Karpas-422 (cell line): ENCODE data around the gene MRPL39. TPM values are rescaled to one million over a fixed set of nuclear protein-coding genes. Genes with fewer than 3 reads are reported as not detected.

Experiments used
- DNase-seq: peaks from one replicate; pipeline ENCODE4 v3.0.0-alpha.2; 2015
- H2AFZ ChIP-seq: fragments of 200-600 bp; sonication (generic); 2 replicates; pipeline ENCODE4 v1.6.1; 2014; ENCODE audit warnings: antibody characterized with exemption, low read length, mixed read lengths
- H3K27ac ChIP-seq: fragments of 200-600 bp; sonication (generic); 2 replicates; pipeline ENCODE4 v1.5.1; 2014; ENCODE audit warnings: mild to moderate bottlenecking, low read length, moderate library complexity
- H3K27me3 ChIP-seq: fragments of 200-600 bp; sonication (generic); 2 replicates; pipeline ENCODE4 v1.6.1; 2014; ENCODE audit warnings: low read length, mixed read lengths
- H3K36me3 ChIP-seq: fragments of 200-600 bp; sonication (generic); 2 replicates; pipeline ENCODE4 v1.6.1; 2014; ENCODE audit warnings: low read length, mixed read lengths; ENCODE audit not compliant: insufficient read depth
- H3K4me1 ChIP-seq: fragments of 200-600 bp; sonication (generic); 2 replicates; pipeline ENCODE4 v1.6.1; 2014; ENCODE audit warnings: mild to moderate bottlenecking, low read length, mixed read lengths
- H3K4me2 ChIP-seq: fragments of 200-600 bp; sonication (generic); 2 replicates; pipeline ENCODE4 v1.6.1; 2014; ENCODE audit warnings: low read length, low read depth, mild to moderate bottlenecking; ENCODE audit not compliant: poor library complexity, severe bottlenecking
- H3K4me3 ChIP-seq: fragments of 200-600 bp; sonication (generic); 2 replicates; pipeline ENCODE4 v1.5.1; 2014; ENCODE audit warnings: mild to moderate bottlenecking, antibody characterized with exemption, low read length, mixed read lengths
- H3K79me2 ChIP-seq: fragments of 200-600 bp; sonication (generic); 2 replicates; pipeline ENCODE4 v1.6.1; 2014; ENCODE audit warnings: mild to moderate bottlenecking, low read length, mixed read lengths
- H3K9ac ChIP-seq: fragments of 200-600 bp; sonication (generic); 2 replicates; pipeline ENCODE4 v1.6.0; 2014; ENCODE audit warnings: low read length
- H3K9me2 ChIP-seq: fragments of 200-600 bp; sonication (generic), shearing (Covaris generic); replicated peaks from 2 replicates; pipeline ENCODE4 v1.6.0; 2014; ENCODE audit warnings: mild to moderate bottlenecking, low read length, moderate library complexity; ENCODE audit not compliant: insufficient read depth
- H3K9me3 ChIP-seq: fragments of 300-700, 200-600 bp; sonication (generic); 2 replicates; pipeline ENCODE4 v1.6.1; 2014; ENCODE audit warnings: low read length, mixed read lengths
- H4K20me1 ChIP-seq: fragments of 200-600 bp; sonication (generic); 2 replicates; pipeline ENCODE4 v1.6.1; 2014; ENCODE audit warnings: mild to moderate bottlenecking, antibody characterized with exemption, low read length, low read depth; ENCODE audit not compliant: insufficient read depth
- total RNA-seq: library from RNA; depleted of rRNA; stranded (reverse); fragments of >200 nt; shearing (Covaris generic); gene quantifications from 2 replicates; pipeline ENCODE4 v1.2.3, GENCODE V29; 2014; ENCODE audit warnings: low replicate concordance

MRPL39 gene
- total RNA-seq, 1 experiment from 2014 or later: 40.0 TPM

GRCh38 chr21:25586791-25587190, 20.5 kb downstream of the MRPL39 start:
- Histone ChIP-seq H3K4me3 (no peak overlapping the region), H3K27ac (no peak overlapping the region), H3K4me1 (peaks cover 12% of the 10 kb centered on the region), H2AFZ (no peak overlapping the region), H3K79me2 (no peaks in the 10 kb centered on the region), H3K27me3 (no peaks in the 10 kb centered on the region), H4K20me1 (no peaks in the 10 kb centered on the region), H3K36me3 (peaks cover 30% of the 10 kb centered on the region; the same call in 1 of the 2 replicates), H3K9ac (no peak overlapping the region), H3K4me2 (no peak overlapping the region), H3K9me3 (no peaks in the 10 kb centered on the region), H3K9me2 (no peaks in the 10 kb centered on the region)
- no peak for DNase-seq

DNA sequence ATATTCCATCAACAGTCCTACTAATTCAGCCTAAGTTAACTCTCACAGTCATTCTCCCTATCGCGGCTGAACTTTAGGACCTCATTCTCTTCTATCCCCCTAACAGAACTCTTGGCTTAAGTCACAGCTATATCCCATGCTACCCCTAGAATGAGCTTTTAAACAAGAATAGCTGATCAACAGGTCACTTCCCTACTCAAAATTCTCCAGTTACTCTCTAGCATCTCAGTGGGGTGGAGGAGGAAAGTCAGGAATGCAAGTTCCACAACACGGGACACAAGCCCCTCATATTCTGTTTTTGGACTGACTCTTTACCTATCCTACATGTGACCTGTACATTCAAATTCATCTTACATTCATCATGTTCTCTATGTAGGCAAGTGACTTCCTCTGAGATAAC, 21.0 kb downstream of the MRPL39 start:
- H3K9ac ChIP-seq: no peak overlapping the region
- H3K9me2 ChIP-seq: no peaks in the 10 kb centered on the region

DNA sequence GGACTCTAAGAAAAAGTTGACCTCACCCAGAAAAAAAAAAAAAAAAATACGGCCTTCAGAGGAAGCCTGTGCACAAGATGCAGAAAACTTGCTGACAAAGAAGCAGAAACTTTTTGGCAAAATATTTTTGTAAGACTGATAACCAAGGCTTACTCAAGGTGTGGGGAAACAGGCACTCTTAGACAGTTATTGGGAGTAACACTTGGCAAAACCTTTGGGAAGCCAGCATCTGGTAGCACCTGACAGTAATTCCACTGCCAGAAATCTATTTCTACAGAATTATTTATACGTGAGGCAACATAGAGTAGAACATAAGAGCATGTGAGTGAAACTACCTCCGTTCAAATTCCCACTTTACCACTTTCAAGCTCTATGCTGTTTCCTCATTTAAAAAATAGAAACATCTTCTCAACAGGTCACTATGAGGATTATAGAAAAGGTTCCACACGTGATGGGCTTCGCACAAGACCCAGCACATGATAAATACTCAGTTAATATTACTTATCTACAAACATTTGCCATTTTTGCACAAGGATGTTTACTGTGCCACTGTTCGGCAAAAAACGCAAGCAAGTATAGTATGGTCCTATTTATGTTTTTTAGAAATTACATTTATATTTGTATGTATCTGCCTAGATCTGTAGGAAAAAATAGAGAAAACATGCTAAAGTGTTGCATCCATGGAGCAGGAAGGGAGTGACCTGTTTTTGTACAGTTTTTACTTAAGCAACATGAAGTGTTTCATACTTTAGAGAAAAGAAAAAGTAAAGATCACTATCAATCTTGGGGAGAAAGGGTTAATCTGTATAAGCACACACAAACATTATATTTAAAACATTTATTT, 22.2 kb downstream of the MRPL39 start:
- H3K9ac ChIP-seq: no peak overlapping the region
- no peak overlapping the region for H3K4me3 ChIP-seq
- DNase-seq: no peak
- H3K4me2 ChIP-seq: no peak overlapping the region
- H2AFZ ChIP-seq: no peak overlapping the region
- peaks cover 19% of the 10 kb centered on the region; the same call in 1 of the 2 replicates for H3K36me3 ChIP-seq
- H3K79me2 ChIP-seq: no peaks in the 10 kb centered on the region
- no peaks in the 10 kb centered on the region for H3K9me2 ChIP-seq
- no peaks in the 10 kb centered on the region for H3K27me3 ChIP-seq
- no peaks in the 10 kb centered on the region for H3K9me3 ChIP-seq
- peaks cover 12% of the 10 kb centered on the region for H3K4me1 ChIP-seq
- H4K20me1 ChIP-seq: no peaks in the 10 kb centered on the region
- no peak overlapping the region for H3K27ac ChIP-seq

More for the DNA sequence above, 21.0 kb downstream of the MRPL39 start:
- H3K79me2 ChIP-seq: no peaks in the 10 kb centered on the region
- H3K4me3 ChIP-seq: no peak overlapping the region
- H3K27me3 ChIP-seq: no peaks in the 10 kb centered on the region
- DNase-seq: no peak
- no peak overlapping the region for H2AFZ ChIP-seq
- peaks cover 25% of the 10 kb centered on the region; the same call in 1 of the 2 replicates for H3K36me3 ChIP-seq
- no peak overlapping the region for H3K4me2 ChIP-seq
- H3K9me3 ChIP-seq: no peaks in the 10 kb centered on the region
- H4K20me1 ChIP-seq: no peaks in the 10 kb centered on the region
- H3K4me1 ChIP-seq: peaks cover 12% of the 10 kb centered on the region
- H3K27ac ChIP-seq: no peak overlapping the region

DNA sequence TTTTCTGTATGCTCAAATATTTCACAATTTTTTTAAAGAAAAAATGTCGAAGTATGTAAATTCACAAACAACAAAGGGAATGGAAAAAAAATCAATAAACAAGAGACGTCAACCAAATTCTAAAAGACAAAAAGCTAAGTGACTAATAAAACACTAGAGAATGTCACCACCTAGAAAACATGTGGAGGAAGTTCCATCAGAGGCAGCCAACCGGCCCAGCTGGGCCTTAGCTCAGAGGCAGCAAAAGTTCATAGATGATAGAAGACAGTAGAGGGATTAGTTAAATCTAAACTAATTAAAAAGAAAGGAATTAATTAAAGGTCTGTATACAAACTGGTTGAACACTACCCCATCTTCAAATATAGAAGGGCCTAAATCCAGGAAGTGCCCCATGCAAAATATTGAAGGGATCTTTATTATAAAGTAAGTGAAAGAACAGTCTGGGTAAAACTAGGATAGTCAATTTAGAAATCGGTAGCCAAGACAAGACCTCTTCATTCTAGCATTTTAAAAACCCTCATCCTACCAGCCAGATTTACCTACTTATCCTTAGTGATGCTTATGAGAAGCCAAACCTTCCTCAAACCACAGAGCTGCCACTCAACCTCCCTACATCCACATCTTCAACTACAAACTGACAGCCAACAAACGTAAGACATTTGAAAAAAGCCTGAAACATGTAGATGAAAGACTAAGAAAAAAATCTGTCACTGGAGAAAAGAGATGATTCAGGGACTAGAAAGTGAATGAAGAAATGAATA, 23.7 kb downstream of the MRPL39 start:
- Histone ChIP-seq H4K20me1 (no peaks in the 10 kb centered on the region), H3K4me1 (peaks cover 12% of the 10 kb centered on the region), H3K27me3 (no peaks in the 10 kb centered on the region), H3K4me3 (no peak overlapping the region), H3K9ac (no peak overlapping the region), H3K27ac (no peak overlapping the region), H3K79me2 (no peaks in the 10 kb centered on the region), H3K9me3 (no peaks in the 10 kb centered on the region), H2AFZ (no peak overlapping the region), H3K9me2 (no peaks in the 10 kb centered on the region), H3K4me2 (no peak overlapping the region), H3K36me3 (peaks cover 14% of the 10 kb centered on the region; the same call in 1 of the 2 replicates)
- no peak for DNase-seq

DNA sequence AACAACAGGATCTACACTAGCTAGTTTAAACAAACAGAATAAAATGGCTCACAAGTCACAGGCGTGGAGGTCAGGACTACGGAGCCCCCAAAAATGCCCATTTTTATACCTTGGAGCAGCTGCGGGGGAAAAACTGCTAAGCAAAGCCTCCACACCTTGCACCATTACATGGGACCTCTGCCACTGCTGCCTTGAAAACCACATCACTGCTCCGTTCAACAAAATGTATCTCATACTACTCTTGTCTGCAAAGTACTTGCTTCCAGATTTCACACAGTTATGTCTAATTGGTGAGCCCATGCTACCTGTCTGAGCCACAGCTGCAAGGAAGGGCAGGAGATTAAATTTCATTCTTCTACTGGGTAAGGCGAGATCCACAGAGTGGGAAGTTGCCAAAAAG, 24.4 kb downstream of the MRPL39 start:
- Histone ChIP-seq H3K36me3 (peaks cover 11% of the 10 kb centered on the region; the same call in 1 of the 2 replicates), H3K27me3 (no peaks in the 10 kb centered on the region), H3K27ac (no peak overlapping the region), H3K4me1 (peaks cover 12% of the 10 kb centered on the region), H3K4me2 (no peak overlapping the region), H3K9me3 (no peaks in the 10 kb centered on the region), H4K20me1 (no peaks in the 10 kb centered on the region), H3K9ac (no peak overlapping the region), H3K9me2 (no peaks in the 10 kb centered on the region), H3K79me2 (no peaks in the 10 kb centered on the region), H2AFZ (no peak overlapping the region), H3K4me3 (no peak overlapping the region)
- DNase-seq: no peak

GRCh38 chr21:25582164-25582790, 25.0 kb downstream of the MRPL39 start:
- Histone ChIP-seq H3K79me2 (no peaks in the 10 kb centered on the region), H3K27ac (no peak overlapping the region), H3K27me3 (no peaks in the 10 kb centered on the region), H3K4me1 (peaks cover 12% of the 10 kb centered on the region), H2AFZ (no peak overlapping the region), H3K9ac (no peak overlapping the region), H3K4me3 (no peak overlapping the region), H3K36me3 (0 out of 2 replicates have a peak, but pooled peaks cover 8% of the 10 kb centered on the region), H3K4me2 (no peak overlapping the region), H4K20me1 (no peaks in the 10 kb centered on the region), H3K9me3 (no peaks in the 10 kb centered on the region), H3K9me2 (no peaks in the 10 kb centered on the region)
- DNase-seq: no peak

DNA sequence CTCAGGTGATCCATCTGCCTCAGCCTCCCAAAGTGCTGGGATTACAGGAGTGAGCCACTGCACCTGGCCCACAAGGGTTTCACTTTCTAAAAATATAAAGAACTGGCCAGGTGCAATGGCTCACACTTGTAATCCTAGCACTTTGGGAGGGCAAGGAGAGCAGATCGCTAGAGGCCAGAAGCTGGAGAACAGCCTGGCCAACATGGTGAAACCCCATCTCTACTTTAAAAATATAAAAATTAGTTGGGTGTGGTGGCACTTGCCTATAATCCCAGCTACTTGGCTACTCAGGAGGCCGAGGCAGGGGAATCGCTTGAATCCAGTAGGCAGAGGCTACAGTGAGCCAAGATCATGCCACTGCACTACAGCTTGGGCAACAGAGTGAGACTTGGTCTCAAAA, 25.7 kb downstream of the MRPL39 start:
- Histone ChIP-seq H3K9me2 (no peaks in the 10 kb centered on the region), H3K79me2 (no peaks in the 10 kb centered on the region), H2AFZ (no peak overlapping the region), H3K27me3 (no peaks in the 10 kb centered on the region), H3K27ac (no peak overlapping the region), H3K4me1 (peaks cover 12% of the 10 kb centered on the region), H3K9ac (no peak overlapping the region), H4K20me1 (no peaks in the 10 kb centered on the region), H3K4me2 (no peak overlapping the region), H3K4me3 (no peak overlapping the region), H3K9me3 (no peaks in the 10 kb centered on the region), H3K36me3 (0 out of 2 replicates have a peak, but pooled peaks cover 6% of the 10 kb centered on the region)
- DNase-seq: no peak

DNA sequence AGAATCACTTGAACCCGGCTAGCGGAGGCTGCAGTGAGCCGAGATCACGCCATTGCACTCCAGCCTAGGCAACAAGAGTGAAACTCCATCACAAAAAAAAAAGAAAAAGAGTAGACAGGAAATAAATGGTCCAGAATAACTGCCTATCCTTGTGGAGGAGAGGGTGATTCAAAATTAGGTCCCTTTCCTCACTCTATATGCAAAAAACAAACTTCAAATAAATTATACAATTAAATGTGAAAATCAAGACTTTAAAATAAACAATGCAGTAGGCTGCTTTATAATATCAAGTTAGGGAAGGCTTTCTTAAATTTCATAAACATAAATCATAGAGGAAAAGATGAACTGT, 26.4 kb downstream of the MRPL39 start:
- Histone ChIP-seq H4K20me1 (no peaks in the 10 kb centered on the region), H3K9ac (no peak overlapping the region), H3K9me3 (no peaks in the 10 kb centered on the region), H3K36me3 (0 out of 2 replicates have a peak, but pooled peaks cover 2% of the 10 kb centered on the region), H3K4me3 (no peak overlapping the region), H3K9me2 (no peaks in the 10 kb centered on the region), H3K79me2 (no peaks in the 10 kb centered on the region), H3K27me3 (no peaks in the 10 kb centered on the region), H3K4me2 (no peak overlapping the region), H2AFZ (no peak overlapping the region), H3K4me1 (peaks cover 12% of the 10 kb centered on the region), H3K27ac (no peak overlapping the region)
- DNase-seq: no peak
